ENCODE results near the gene LRRC53. TPM values are rescaled to one million over a fixed set of nuclear protein-coding genes. Genes with fewer than 3 reads are reported as not detected.

The LRRC53 gene
- polyA plus RNA-seq, 1 experiment, result not detected

DNA sequence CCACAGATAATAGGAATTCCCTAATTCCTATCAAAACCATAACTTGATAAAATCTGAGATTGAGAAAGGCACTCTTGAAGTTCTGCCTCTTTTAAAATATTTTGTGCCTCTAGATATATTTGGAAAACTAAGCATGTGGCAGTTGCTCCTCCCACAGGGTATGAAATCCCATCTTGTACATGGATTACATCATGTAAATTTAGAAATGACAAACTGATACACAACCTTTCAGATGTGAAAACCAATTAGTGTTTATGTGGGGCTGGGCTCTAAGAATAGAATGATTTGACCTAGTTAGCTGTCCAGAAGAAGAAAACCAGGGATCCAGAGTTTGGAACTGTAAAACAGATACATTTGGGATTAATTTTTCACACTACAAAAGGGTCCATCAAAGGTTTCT lies 15.7 kb downstream of the LRRC53 start:
- ChIA-PET CTCF (interaction anchor here (0.6 kb wide), 1 partner anchor 11 kb away, joined by 4 read pairs; no protein-coding TSS in a partner anchor), POLR2A (no interaction called here)
- Histone ChIP-seq H3K27me3 (ENCODE audit: control insufficient read depth, insufficient read depth, low read length) (no peaks in the 10 kb centered on the region), H3K4me3 (ENCODE audit: low read depth, low read length) (no peak overlapping the region), H3K36me3 (ENCODE audit: control insufficient read depth, insufficient read depth, low read length) (no peaks in the 10 kb centered on the region)
- DNase-seq (ENCODE audit: low read depth), result no peak
- TF ChIP-seq, protein P1, sequence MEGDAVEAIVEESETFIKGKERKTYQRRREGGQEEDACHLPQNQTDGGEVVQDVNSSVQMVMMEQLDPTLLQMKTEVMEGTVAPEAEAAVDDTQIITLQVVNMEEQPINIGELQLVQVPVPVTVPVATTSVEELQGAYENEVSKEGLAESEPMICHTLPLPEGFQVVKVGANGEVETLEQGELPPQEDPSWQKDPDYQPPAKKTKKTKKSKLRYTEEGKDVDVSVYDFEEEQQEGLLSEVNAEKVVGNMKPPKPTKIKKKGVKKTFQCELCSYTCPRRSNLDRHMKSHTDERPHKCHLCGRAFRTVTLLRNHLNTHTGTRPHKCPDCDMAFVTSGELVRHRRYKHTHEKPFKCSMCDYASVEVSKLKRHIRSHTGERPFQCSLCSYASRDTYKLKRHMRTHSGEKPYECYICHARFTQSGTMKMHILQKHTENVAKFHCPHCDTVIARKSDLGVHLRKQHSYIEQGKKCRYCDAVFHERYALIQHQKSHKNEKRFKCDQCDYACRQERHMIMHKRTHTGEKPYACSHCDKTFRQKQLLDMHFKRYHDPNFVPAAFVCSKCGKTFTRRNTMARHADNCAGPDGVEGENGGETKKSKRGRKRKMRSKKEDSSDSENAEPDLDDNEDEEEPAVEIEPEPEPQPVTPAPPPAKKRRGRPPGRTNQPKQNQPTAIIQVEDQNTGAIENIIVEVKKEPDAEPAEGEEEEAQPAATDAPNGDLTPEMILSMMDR (IDR thresholded peaks at IDR 0.05; ENCODE audit: insufficient read depth, low read depth, low read length), result no peak

DNA sequence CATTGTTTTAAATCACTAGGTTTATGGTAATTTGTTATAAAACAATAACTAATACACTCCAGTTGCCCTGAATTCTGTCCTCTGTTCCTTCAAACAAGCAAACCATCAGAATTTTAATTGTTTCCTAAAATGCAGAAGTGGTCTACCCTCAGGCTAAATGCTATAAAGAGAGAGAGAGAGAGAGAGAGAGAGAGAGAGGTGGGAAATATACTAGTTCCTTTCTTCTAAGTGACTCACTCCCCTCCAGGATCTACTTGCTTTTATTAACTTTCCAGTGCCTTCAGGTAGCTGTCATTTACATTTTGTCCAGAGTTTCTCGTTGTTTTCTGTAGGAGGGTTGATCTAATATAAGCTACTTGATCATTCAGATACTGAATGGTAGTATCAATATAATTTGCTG lies 26.4 kb downstream of the LRRC53 start:
- DNase-seq (ENCODE audit: low read depth), result no peak
- CTCF ChIA-PET, result no interaction called here
- POLR2A ChIA-PET, result no interaction called here
- Histone ChIP-seq H3K36me3 (ENCODE audit: control insufficient read depth, insufficient read depth, low read length) (no peaks in the 10 kb centered on the region), H3K4me3 (ENCODE audit: low read depth, low read length) (no peak overlapping the region), H3K27me3 (ENCODE audit: control insufficient read depth, insufficient read depth, low read length) (no peaks in the 10 kb centered on the region)
- TF ChIP-seq, protein P1 (IDR thresholded peaks at IDR 0.05; ENCODE audit: insufficient read depth, low read depth, low read length), result no peak

DNA sequence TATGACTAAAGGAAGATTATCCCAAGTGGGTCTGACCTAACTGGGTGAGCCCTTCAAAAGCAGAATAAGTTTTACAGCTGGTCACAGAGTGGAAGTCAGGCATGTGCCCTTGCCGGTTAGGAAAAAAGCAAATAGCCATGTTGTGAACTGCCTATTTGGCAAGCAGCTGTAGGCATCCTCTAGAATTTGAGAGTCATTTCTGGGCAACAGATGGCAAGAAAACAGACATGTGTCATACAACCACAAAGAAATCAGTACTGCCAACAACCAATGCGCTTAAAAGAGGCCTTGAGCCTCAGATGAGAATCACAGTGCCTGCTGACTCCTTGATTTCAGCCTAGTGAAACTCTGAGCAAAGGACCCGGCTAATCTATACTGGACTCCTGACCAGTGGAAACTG lies 26.8 kb downstream of the LRRC53 start:
- TF ChIP-seq, protein P1 (IDR thresholded peaks at IDR 0.05; ENCODE audit: insufficient read depth, low read depth, low read length), result no peak
- H3K4me3 ChIP-seq (ENCODE audit: low read depth, low read length), result no peak overlapping the region
- no peaks in the 10 kb centered on the region for H3K27me3 ChIP-seq (ENCODE audit: control insufficient read depth, insufficient read depth, low read length)
- no peak for DNase-seq (ENCODE audit: low read depth)
- ChIA-PET CTCF (no interaction called here), POLR2A (no interaction called here)
- no peaks in the 10 kb centered on the region for H3K36me3 ChIP-seq (ENCODE audit: control insufficient read depth, insufficient read depth, low read length)

DNA sequence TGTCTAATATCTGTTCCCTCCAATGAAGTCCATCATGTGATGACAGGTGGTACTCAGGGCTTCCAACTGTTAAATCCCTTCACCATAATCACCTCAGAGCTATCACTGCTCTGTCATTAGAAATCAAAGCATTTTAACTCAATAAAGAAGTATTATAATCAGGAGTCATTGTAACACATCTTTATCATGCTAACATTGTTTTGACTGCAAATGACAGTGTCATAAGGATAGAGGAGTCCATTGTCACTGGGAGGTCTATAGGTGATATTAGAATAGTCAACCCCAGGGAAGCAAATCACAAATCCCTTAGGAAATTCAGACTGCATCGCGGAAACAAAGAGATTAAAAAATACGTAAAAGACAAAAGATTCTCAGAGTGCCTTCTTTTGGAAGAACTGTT lies 30.8 kb downstream of the LRRC53 start:
- CTCF ChIA-PET, result interaction anchor here (1.1 kb wide), 1 partner anchor 11 kb away, joined by 3 read pairs; no protein-coding TSS in a partner anchor

DNA sequence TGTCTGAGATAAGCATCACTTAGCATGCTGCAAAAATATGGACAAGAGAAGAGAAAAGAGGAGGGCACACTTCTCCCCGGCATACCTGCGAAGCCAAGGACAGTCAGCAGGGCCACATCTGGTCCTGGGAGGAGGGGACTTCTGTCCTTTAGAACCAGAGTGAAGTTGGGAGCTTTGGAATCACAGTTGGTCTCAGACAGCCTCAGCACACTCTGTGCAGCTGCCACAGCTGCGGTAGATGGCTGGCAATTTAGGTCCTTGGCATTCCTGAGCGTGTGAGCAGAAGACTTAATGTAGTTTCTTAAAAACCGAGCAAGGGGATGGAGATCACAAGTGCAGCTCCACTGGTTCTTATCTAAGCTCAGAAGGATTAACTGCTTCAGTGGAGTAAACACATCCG lies 32.3 kb downstream of the LRRC53 start:
- no peak for DNase-seq (ENCODE audit: low read depth)
- Histone ChIP-seq H3K27me3 (ENCODE audit: control insufficient read depth, insufficient read depth, low read length) (no peaks in the 10 kb centered on the region), H3K36me3 (ENCODE audit: control insufficient read depth, insufficient read depth, low read length) (no peaks in the 10 kb centered on the region), H3K4me3 (ENCODE audit: low read depth, low read length) (no peak overlapping the region)
- CTCF ChIA-PET, result interaction anchor here (1.5 kb wide), 1 partner anchor 11 kb away, joined by 4 read pairs; no protein-coding TSS in a partner anchor
- TF ChIP-seq, protein P1 (IDR thresholded peaks at IDR 0.05; ENCODE audit: insufficient read depth, low read depth, low read length), result no peak
- POLR2A ChIA-PET, result no interaction called here

More for the DNA sequence above, 30.8 kb downstream of the LRRC53 start:
- Histone ChIP-seq H3K27me3 (ENCODE audit: control insufficient read depth, insufficient read depth, low read length) (no peaks in the 10 kb centered on the region), H3K36me3 (ENCODE audit: control insufficient read depth, insufficient read depth, low read length) (no peaks in the 10 kb centered on the region), H3K4me3 (ENCODE audit: low read depth, low read length) (no peak overlapping the region)
- POLR2A ChIA-PET, result no interaction called here
- TF ChIP-seq, protein P1 (IDR thresholded peaks at IDR 0.05; ENCODE audit: insufficient read depth, low read depth, low read length), result no peak
- no peak for DNase-seq (ENCODE audit: low read depth)

Data from BJ (cell line).